ENCODE results near the gene NCOA7. TPM values are rescaled to one million over a fixed set of nuclear protein-coding genes. Genes with fewer than 3 reads are reported as not detected.

Gene NCOA7
- total RNA-seq, 1 experiment from 2014 or later: 67.9 TPM

DNA sequence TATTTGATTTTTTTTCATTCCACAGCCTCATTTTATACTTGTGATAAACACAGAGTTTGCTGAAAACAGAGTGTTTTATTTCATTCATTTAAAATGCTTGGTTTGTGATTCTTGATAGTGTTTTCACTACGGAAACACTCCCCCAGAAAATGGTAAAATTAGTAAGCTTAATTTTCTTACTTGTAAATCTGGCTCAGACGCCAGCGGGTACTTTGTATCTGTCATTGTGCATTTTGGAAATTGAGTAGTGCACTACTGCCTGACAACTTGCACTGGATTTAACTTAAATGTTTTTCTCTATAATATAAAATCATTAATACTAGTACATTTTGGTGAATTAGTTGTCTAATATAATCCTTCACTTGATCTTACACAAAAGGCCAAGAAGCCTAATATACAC is 128.9 kb downstream of the NCOA7 start:
- peaks cover 92% of the 10 kb centered on the region for H3K36me3 Mint-ChIP-seq (ENCODE audit: insufficient read depth, unreplicated experiment)
- DNase-seq: no peak
- no peaks in the 10 kb centered on the region for H3K27me3 ChIP-seq (replicated peaks; ENCODE audit: control insufficient read depth, insufficient read depth, low read length)
- no peaks in the 10 kb centered on the region for H3K9me3 Mint-ChIP-seq (ENCODE audit: unreplicated experiment)
- ChIA-PET CTCF (interaction anchor here (1.8 to 2.9 kb wide), 3 partner anchors 13 to 37 kb away, joined by 5 to 12 read pairs (median 11); partner anchors contain the start of gene HINT3), POLR2A (interaction anchor here (1.3 kb wide), 2 partner anchors 20 to 67 kb away, joined by 3 to 14 read pairs; partner anchors contain the start of gene TRMT11)
- intact Hi-C loops (cut with micrococcal nuclease; ENCODE audit: unreplicated experiment): loop anchor here (1.0 to 5.0 kb wide), 6 partner anchors 8 to 62 kb away; partner anchors contain the start of gene HINT3
- no peak for TF ChIP-seq CTCF (IDR thresholded peaks at IDR 0.05; ENCODE audit: insufficient read depth in 1 of 2, low read depth in 1 of 2, low read length in 1 of 2, severe bottlenecking in 1 of 2, unreplicated experiment in 1 of 2)
- peaks cover 9% of the 10 kb centered on the region for H3K36me3 ChIP-seq (ENCODE audit: control insufficient read depth, insufficient read depth, low read length)
- H3K27ac Mint-ChIP-seq (ENCODE audit: unreplicated experiment): peak overlapping the region; percentile 92
- peak overlapping the region; percentile 73 for H3K4me3 Mint-ChIP-seq (ENCODE audit: unreplicated experiment)
- peaks cover 61% of the 10 kb centered on the region for H3K4me1 Mint-ChIP-seq (ENCODE audit: low read depth, unreplicated experiment)
- TSS peak; percentile 80 for BruUV-seq (replicated peaks)
- H3K27me3 Mint-ChIP-seq (ENCODE audit: insufficient read depth, unreplicated experiment): no peaks in the 10 kb centered on the region
- peak overlapping the region; percentile 37 for H3K4me3 ChIP-seq (ENCODE audit: low read depth, low read length)
- H3K4me1 ChIP-seq: peaks cover 52% of the 10 kb centered on the region
- H3K9me3 ChIP-seq: no peaks in the 10 kb centered on the region

DNA sequence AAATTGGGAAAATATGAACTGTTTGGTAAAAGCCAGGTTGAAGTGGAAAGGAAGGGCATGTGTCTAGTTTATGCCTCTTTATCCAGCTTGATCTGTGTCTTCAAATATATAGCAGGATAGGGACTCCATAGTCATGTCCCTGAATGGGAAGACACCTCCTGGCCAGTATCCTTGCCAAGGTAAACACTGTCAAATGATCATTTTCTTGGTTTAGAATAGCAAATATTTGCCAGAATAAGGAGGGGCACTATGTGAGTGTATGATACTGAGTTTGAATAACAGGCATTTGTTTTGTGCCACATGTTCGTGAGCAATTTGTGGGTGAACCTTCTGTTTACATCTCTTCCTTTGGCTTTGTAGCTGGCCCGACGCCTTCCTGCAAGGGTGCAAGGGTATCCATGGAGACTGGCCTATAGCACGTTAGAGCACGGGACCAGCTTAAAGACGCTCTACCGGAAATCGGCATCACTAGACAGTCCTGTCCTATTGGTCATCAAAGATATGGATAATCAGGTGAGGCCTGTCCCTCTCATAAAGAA is 131.6 kb downstream of the NCOA7 start:
- CTCF ChIA-PET: interaction anchor here (0.8 to 2.6 kb wide), 2 partner anchors 30 to 34 kb away, joined by 3 to 8 read pairs; partner anchors contain the start of gene HINT3

GRCh38 chr6:125923366-125923877 is 132.7 kb downstream of the NCOA7 start:
- no TSS peak for BruUV-seq (replicated peaks)
- peaks cover 9% of the 10 kb centered on the region for H3K36me3 ChIP-seq (ENCODE audit: control insufficient read depth, insufficient read depth, low read length)
- H3K9me3 Mint-ChIP-seq (ENCODE audit: unreplicated experiment): no peaks in the 10 kb centered on the region
- peaks cover 44% of the 10 kb centered on the region for H3K4me1 ChIP-seq
- no peaks in the 10 kb centered on the region for H3K27me3 Mint-ChIP-seq (ENCODE audit: insufficient read depth, unreplicated experiment)
- DNase-seq: no peak
- H3K36me3 Mint-ChIP-seq (ENCODE audit: insufficient read depth, unreplicated experiment): peaks cover 98% of the 10 kb centered on the region
- no peak for TF ChIP-seq CTCF (IDR thresholded peaks at IDR 0.05; ENCODE audit: insufficient read depth in 1 of 2, low read depth in 1 of 2, low read length in 1 of 2, severe bottlenecking in 1 of 2, unreplicated experiment in 1 of 2)
- ChIA-PET CTCF (interaction anchor here (2.6 kb wide), 1 partner anchor 33 kb away, joined by 8 read pairs; the partner anchor contains the start of gene HINT3), POLR2A (no interaction called here)
- peak overlapping the region; percentile 42 for H3K4me3 Mint-ChIP-seq (ENCODE audit: unreplicated experiment)
- no peak overlapping the region for H3K4me3 ChIP-seq (ENCODE audit: low read depth, low read length)
- H3K9me3 ChIP-seq: no peaks in the 10 kb centered on the region
- H3K27me3 ChIP-seq (replicated peaks; ENCODE audit: control insufficient read depth, insufficient read depth, low read length): no peaks in the 10 kb centered on the region
- H3K4me1 Mint-ChIP-seq (ENCODE audit: low read depth, unreplicated experiment): peaks cover 46% of the 10 kb centered on the region
- peak overlapping the region; percentile 75 for H3K27ac Mint-ChIP-seq (ENCODE audit: unreplicated experiment)
- intact Hi-C loops (cut with micrococcal nuclease; ENCODE audit: unreplicated experiment): no loop called here

More for the DNA sequence above, 131.6 kb downstream of the NCOA7 start:
- H3K4me3 ChIP-seq (ENCODE audit: low read depth, low read length): no peak overlapping the region
- BruUV-seq (replicated peaks): no TSS peak
- POLR2A ChIA-PET: no interaction called here
- peaks cover 94% of the 10 kb centered on the region for H3K36me3 Mint-ChIP-seq (ENCODE audit: insufficient read depth, unreplicated experiment)
- TF ChIP-seq CTCF (IDR thresholded peaks at IDR 0.05; ENCODE audit: insufficient read depth in 1 of 2, low read depth in 1 of 2, low read length in 1 of 2, severe bottlenecking in 1 of 2, unreplicated experiment in 1 of 2): no peak
- H3K36me3 ChIP-seq (ENCODE audit: control insufficient read depth, insufficient read depth, low read length): peaks cover 9% of the 10 kb centered on the region
- DNase-seq: no peak
- H3K27me3 ChIP-seq (replicated peaks; ENCODE audit: control insufficient read depth, insufficient read depth, low read length): no peaks in the 10 kb centered on the region
- H3K9me3 ChIP-seq: no peaks in the 10 kb centered on the region
- intact Hi-C loops (cut with micrococcal nuclease; ENCODE audit: unreplicated experiment): no loop called here
- no peaks in the 10 kb centered on the region for H3K9me3 Mint-ChIP-seq (ENCODE audit: unreplicated experiment)
- peaks cover 55% of the 10 kb centered on the region for H3K4me1 ChIP-seq
- H3K4me3 Mint-ChIP-seq (ENCODE audit: unreplicated experiment): no peak overlapping the region
- peak overlapping the region; percentile 27 for H3K27ac Mint-ChIP-seq (ENCODE audit: unreplicated experiment)
- H3K4me1 Mint-ChIP-seq (ENCODE audit: low read depth, unreplicated experiment): peaks cover 53% of the 10 kb centered on the region
- H3K27me3 Mint-ChIP-seq (ENCODE audit: insufficient read depth, unreplicated experiment): no peaks in the 10 kb centered on the region

Data from Caco-2 (cell line).